ENCODE measurements around the gene TSC22D4. TPM values are rescaled to one million over a fixed set of nuclear protein-coding genes. Genes with fewer than 3 reads are reported as not detected.
A peak's percentile ranks its signal among the peaks of the same experiment; 100 is the strongest.

Gene TSC22D4
- polyA plus RNA-seq, 3 donors from 2014 or later = 32.4 to 42.2 (median 35.3) TPM

DNA sequence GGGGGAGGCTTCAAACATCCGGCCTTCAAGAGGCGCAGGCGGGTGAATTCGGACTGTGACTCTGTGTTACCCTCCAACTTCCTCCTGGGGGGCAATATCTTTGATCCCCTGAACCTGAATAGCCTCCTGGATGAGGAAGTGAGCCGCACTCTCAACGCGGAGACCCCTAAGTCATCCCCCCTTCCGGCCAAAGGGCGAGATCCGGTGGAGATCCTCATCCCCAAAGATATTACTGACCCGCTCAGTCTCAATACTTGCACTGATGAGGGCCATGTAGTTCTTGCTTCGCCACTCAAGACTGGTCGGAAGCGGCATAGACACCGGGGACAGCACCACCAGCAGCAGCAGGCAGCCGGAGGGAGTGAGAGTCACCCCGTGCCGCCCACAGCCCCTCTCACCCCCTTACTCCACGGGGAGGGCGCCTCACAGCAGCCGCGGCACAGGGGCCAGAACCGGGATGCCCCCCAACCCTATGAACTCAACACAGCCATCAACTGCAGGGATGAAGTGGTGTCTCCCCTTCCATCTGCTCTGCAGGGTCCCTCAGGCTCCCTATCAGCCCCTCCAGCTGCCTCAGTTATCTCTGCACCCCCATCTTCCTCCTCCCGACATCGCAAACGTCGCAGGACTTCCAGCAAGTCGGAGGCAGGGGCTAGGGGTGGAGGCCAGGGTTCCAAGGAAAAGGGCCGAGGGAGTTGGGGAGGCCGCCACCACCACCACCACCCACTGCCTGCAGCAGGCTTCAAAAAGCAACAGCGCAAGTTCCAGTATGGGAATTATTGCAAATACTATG is 48.3 kb downstream of the TSC22D4 start:
- H3K27me3 Mint-ChIP-seq (ENCODE audit: low read depth in 3 of 3) = peaks cover 27 to 30% (median 30%) of the 10 kb centered on the region in 3 donors
- peaks cover 64 to 65% of the 10 kb centered on the region in 2 donors for H3K4me1 Mint-ChIP-seq
- peaks cover 0 to 13% (median 4%) of the 10 kb centered on the region in 3 donors for H3K36me3 Mint-ChIP-seq
- H3K4me3 Mint-ChIP-seq = peak overlapping the region; percentile 87 to 89 (median 88)
- H3K27ac Mint-ChIP-seq = peak overlapping the region; percentile 93 to 99 (median 98)
- no peaks in the 10 kb centered on the region for H3K9me3 Mint-ChIP-seq
- peak; percentile 57 to 64 (median 62) for DNase-seq

DNA sequence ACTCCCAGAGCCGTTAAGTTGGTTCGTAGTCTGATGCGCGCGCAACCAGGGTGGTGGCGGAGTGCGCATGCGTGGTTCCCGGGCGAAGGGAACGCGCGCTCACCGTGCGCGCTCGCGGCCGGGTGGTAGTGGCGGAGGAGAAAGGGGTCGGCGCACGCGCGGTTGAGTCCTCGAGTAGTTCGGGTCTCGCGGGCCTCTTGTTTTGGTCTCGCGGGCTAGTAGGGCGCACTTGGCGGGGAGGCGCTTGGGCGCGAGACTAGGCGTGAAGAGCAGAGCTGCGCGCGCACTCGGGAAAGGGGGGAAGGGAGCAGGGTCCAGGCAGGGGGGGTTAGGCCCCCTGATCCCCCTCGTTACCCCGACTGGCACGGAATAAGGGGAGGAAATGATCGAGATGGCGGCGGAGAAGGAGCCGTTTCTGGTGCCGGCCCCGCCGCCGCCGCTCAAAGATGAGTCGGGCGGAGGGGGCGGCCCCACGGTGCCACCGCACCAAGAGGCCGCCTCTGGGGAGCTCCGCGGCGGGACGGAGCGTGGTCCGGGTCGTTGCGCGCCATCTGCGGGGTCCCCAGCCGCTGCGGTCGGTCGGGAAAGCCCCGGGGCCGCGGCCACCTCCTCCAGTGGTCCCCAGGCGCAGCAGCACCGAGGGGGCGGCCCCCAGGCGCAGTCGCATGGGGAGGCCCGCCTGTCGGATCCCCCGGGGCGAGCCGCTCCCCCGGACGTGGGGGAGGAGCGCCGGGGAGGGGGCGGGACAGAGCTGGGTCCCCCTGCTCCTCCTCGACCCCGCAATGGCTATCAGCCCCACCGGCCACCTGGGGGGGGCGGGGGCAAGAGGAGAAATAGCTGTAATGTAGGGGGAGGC is 49.1 kb downstream of the TSC22D4 start, which contains the start of gene MEPCE:
MEPCE (plus strand) TSS at position 195 of the 856 bp plus-strand sequence; CDS start at position 383, 188 bp downstream.
- H3K27me3 Mint-ChIP-seq (ENCODE audit: low read depth in 3 of 3) = peaks cover 27 to 30% (median 29%) of the 10 kb centered on the region in 3 donors
- DNase-seq = peak; percentile 95 to 98 (median 97)
- H3K27ac Mint-ChIP-seq = peak within 1 kb of the TSS; percentile 98 to 100 (median 99)
- H3K9me3 Mint-ChIP-seq = no peaks in the 10 kb centered on the region
- peaks cover 61 to 64% of the 10 kb centered on the region in 2 donors for H3K4me1 Mint-ChIP-seq
- peak within 1 kb of the TSS; percentile 95 to 99 (median 96) for H3K4me3 Mint-ChIP-seq
- peaks cover 0 to 13% (median 4%) of the 10 kb centered on the region in 3 donors for H3K36me3 Mint-ChIP-seq

GRCh38 chr7:100428967-100429636 is 49.9 kb downstream of the TSC22D4 start:
- Mint-ChIP-seq H3K27me3 (ENCODE audit: low read depth in 3 of 3) (peaks cover 24 to 29% (median 25%) of the 10 kb centered on the region in 3 donors), H3K4me1 (peaks cover 60 to 64% of the 10 kb centered on the region in 2 donors), H3K27ac (peak overlapping the region; percentile 98 to 100 (median 99)), H3K9me3 (no peaks in the 10 kb centered on the region), H3K36me3 (peaks cover 0 to 9% (median 4%) of the 10 kb centered on the region in 3 donors), H3K4me3 (peak overlapping the region; percentile 95 to 99 (median 96))
- peak; percentile 100 for DNase-seq

DNA sequence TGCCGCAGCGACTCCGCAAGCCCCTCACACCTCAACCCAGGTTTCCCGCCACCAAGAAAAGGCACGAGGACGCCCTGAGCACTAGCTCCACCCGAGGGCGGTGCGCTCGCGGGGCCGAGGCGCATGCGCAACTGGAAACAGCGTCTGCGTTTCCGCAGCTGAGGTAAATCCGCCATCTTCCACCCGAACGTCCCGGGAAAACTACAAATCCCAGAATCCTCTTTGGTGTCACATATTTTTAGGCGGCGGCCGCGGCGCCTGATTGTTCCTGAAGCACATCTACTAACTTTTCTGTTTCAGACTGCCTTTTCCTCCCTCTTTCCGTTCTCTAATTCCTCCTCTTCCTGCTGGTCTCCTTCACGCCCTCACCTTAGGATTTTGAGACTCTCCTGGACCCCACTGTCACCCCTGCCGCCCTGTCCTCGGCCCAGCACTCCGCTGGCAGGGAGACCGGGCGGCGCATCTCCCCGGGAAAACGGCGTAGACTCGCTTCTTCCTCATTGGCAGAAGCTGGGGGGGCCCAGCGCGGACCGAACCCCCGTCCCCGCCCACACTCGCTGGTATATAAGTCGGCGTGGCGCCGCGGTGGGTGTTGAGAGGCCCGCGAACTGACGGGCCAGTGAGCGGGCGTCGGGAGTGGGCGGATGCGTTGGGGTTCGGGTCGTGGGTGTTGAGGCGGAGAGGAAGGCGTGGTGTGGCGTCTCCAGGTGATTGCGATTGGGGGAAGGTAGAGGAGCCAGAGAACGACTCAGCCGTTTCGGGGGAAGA is 50.6 kb downstream of the TSC22D4 start, which contains the start of gene ZCWPW1:
ZCWPW1 (minus strand) TSS at position 505 of the 768 bp plus-strand sequence. CDS start 8,054 bp downstream, outside the sequence.
- H3K4me3 Mint-ChIP-seq = peak within 1 kb of the TSS; percentile 95 to 99 (median 96)
- peak; percentile 97 to 98 (median 98) for DNase-seq
- H3K4me1 Mint-ChIP-seq = peaks cover 60 to 64% of the 10 kb centered on the region in 2 donors
- H3K27ac Mint-ChIP-seq = peak within 1 kb of the TSS; percentile 98 to 100 (median 99)
- no peaks in the 10 kb centered on the region for H3K9me3 Mint-ChIP-seq
- H3K36me3 Mint-ChIP-seq = peaks cover 0 to 4% (median 4%) of the 10 kb centered on the region in 3 donors
- peaks cover 24 to 29% (median 25%) of the 10 kb centered on the region in 3 donors for H3K27me3 Mint-ChIP-seq (ENCODE audit: low read depth in 3 of 3)

- Mint-ChIP-seq H3K27ac (peak overlapping the region; percentile 98 to 100 (median 99)), H3K4me3 (peak overlapping the region; percentile 95 to 99 (median 96)), H3K9me3 (no peaks in the 10 kb centered on the region), H3K27me3 (ENCODE audit: low read depth in 3 of 3) (peaks cover 24 to 29% (median 25%) of the 10 kb centered on the region in 3 donors), H3K36me3 (peaks cover 0 to 4% (median 4%) of the 10 kb centered on the region in 3 donors), H3K4me1 (peaks cover 65 to 68% of the 10 kb centered on the region in 2 donors)
- no peak for DNase-seq
Measured at GRCh38 chr7:100427762-100428198, 51.2 kb downstream of the TSC22D4 start.

- Mint-ChIP-seq H3K27me3 (ENCODE audit: low read depth in 3 of 3) (peaks cover 24 to 26% (median 25%) of the 10 kb centered on the region in 3 donors), H3K4me1 (peaks cover 60 to 65% of the 10 kb centered on the region in 2 donors), H3K9me3 (no peaks in the 10 kb centered on the region), H3K4me3 (no peak overlapping the region), H3K27ac (peak overlapping the region in 2 of 6 donors; percentile 22 to 53), H3K36me3 (peaks cover 0 to 4% (median 0%) of the 10 kb centered on the region in 3 donors)
- no peak for DNase-seq
Measured at GRCh38 chr7:100426516-100426915, 52.5 kb downstream of the TSC22D4 start.

GRCh38 chr7:100425347-100425746 is 53.7 kb downstream of the TSC22D4 start:
- no peaks in the 10 kb centered on the region for H3K9me3 Mint-ChIP-seq
- H3K36me3 Mint-ChIP-seq = peaks cover 0 to 4% (median 0%) of the 10 kb centered on the region in 3 donors
- H3K4me3 Mint-ChIP-seq = no peak overlapping the region
- H3K4me1 Mint-ChIP-seq = peaks cover 48 to 56% of the 10 kb centered on the region in 2 donors
- no peak for DNase-seq
- peak overlapping the region in 3 of 6 donors; percentile 50 to 78 (median 77) for H3K27ac Mint-ChIP-seq
- H3K27me3 Mint-ChIP-seq (ENCODE audit: low read depth in 3 of 3) = peaks cover 21 to 22% (median 22%) of the 10 kb centered on the region in 3 donors

DNA sequence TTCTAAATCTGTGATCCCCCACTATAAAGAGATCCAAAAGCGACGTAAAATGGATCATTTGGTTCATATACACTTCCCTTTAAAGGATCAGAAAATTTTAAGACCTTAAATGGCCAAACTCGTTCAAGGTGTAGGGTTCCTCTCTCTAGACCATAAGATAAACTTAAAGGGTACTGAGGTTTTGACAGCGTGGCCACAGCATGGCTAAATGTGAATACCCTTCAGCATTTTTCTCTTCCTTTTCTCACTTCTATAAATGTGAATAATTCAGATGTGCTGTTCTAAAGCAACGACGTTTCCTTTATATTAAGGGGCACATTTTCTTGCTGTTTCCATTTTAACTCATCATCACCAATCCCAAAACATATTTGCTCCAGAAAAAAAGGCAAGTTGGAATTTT is 55.7 kb downstream of the TSC22D4 start:
- Mint-ChIP-seq H3K4me3 (peak overlapping the region; percentile 25 to 70 (median 58)), H3K27ac (peak overlapping the region; percentile 63 to 84 (median 74)), H3K4me1 (peaks cover 37 to 44% of the 10 kb centered on the region in 2 donors), H3K27me3 (ENCODE audit: low read depth in 3 of 3) (peaks cover 4 to 6% (median 4%) of the 10 kb centered on the region in 3 donors), H3K9me3 (no peaks in the 10 kb centered on the region), H3K36me3 (no peaks in the 10 kb centered on the region)
- peak; percentile 38 to 43 (median 39) for DNase-seq

GRCh38 chr7:100419660-100420226 is 59.3 kb downstream of the TSC22D4 start:
- no peak for DNase-seq
- no peaks in the 10 kb centered on the region for H3K27me3 Mint-ChIP-seq (ENCODE audit: low read depth in 3 of 3)
- H3K4me3 Mint-ChIP-seq = no peak overlapping the region
- H3K27ac Mint-ChIP-seq = peak overlapping the region in 3 of 6 donors; percentile 47 to 60 (median 53)
- H3K4me1 Mint-ChIP-seq = peaks cover 25 to 29% of the 10 kb centered on the region in 2 donors
- no peaks in the 10 kb centered on the region for H3K9me3 Mint-ChIP-seq
- peaks cover 0 to 5% (median 3%) of the 10 kb centered on the region in 3 donors for H3K36me3 Mint-ChIP-seq

DNA sequence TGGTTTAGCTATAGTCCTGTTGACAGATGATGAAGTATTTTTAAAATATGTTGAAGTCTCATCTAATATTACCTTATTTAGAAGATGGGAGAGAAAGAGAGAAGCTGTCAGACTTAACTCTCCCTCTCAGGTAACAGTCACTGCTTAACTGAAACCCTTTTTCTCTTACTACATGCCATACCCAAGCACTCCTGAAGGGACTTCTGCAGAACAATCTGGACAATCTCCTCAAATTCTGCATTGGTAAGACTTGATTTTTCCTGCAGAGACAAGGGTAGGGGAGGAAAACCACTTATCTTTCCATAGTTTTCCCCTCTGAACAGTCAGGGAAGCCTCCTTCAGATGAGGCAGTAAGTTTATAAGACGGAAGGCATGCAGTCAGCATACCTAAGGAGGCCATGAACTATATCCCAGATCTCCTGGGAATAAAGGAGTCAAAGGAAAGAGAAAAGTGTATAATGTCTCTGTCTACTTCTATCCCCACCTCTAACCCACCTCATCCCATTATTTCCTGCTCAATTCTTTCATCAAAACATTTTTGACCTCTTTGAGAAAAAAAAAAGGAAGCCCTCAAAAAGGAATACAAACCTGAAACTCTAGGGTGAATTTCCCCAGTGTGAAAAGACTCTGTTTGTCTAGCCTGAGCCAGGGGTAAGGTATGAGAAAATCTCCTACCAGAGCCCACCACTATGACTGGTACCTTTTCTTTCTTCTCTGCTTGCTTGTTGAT is 59.9 kb downstream of the TSC22D4 start:
- Mint-ChIP-seq H3K27ac (peak overlapping the region in 3 of 6 donors; percentile 47 to 60 (median 53)), H3K4me3 (no peak overlapping the region)

More for the DNA sequence above, 59.9 kb downstream of the TSC22D4 start:
- peaks cover 0 to 5% (median 3%) of the 10 kb centered on the region in 3 donors for H3K36me3 Mint-ChIP-seq
- no peaks in the 10 kb centered on the region for H3K27me3 Mint-ChIP-seq (ENCODE audit: low read depth in 3 of 3)
- peaks cover 20 to 23% of the 10 kb centered on the region in 2 donors for H3K4me1 Mint-ChIP-seq
- H3K9me3 Mint-ChIP-seq = no peaks in the 10 kb centered on the region
- DNase-seq = no peak

Measured in immature natural killer cell (primary cell).